Keratinocyte (primary cell): ENCODE results near the gene ANKS6. TPM values are rescaled to one million over a fixed set of nuclear protein-coding genes. Genes with fewer than 3 reads are reported as not detected.

ENCODE experiments used
- DNase-seq: peaks from one replicate; pipeline ENCODE4 v3.0.0-alpha.2; 2011; ENCODE audit warnings: low read depth, missing footprints, low spot score
- FAIRE-seq: peaks from 2 replicates; lab custom pipeline; 2011; peaks lifted over from hg19 to GRCh38; lab: Jason Lieb, UNC
- H2AFZ ChIP-seq: 2 replicates; pipeline ENCODE4 v1.6.0; 2012; ENCODE audit warnings: low read length, control low read depth, inconsistent platforms; ENCODE audit not compliant: control insufficient read depth
- H3K27ac ChIP-seq: 2 replicates; pipeline ENCODE4 v1.5.1; 2011; ENCODE audit warnings: low read length; ENCODE audit not compliant: control insufficient read depth, insufficient read depth
- H3K27me3 ChIP-seq: 3 replicates; pipeline ENCODE4 v1.6.0; 2011; ENCODE audit warnings: low read length; ENCODE audit not compliant: control insufficient read depth, insufficient read depth; ENCODE audit errors: extremely low read depth
- H3K36me3 ChIP-seq, 2 experiments: 2 replicates in 1 of 2; 3 replicates in 1 of 2; pipeline ENCODE4 v1.5.1; 2011; ENCODE audit warnings: low read length in 2 of 2, mild to moderate bottlenecking in 1 of 2; ENCODE audit not compliant: control insufficient read depth in 2 of 2, insufficient read depth in 2 of 2; ENCODE audit errors: extremely low read depth in 1 of 2
- H3K4me1 ChIP-seq: 3 replicates; pipeline ENCODE4 v1.5.1; 2011; ENCODE audit warnings: low read length; ENCODE audit not compliant: control insufficient read depth, insufficient read depth; ENCODE audit errors: extremely low read depth
- H3K4me2 ChIP-seq: 3 replicates; pipeline ENCODE4 v1.6.0; 2011; ENCODE audit warnings: low read depth, low read length; ENCODE audit not compliant: control insufficient read depth, insufficient read depth; ENCODE audit errors: extremely low read depth
- H3K4me3 ChIP-seq, 3 experiments: fragments of 200-600 bp in 1 of 3; sonication (generic) in 1 of 3; 2 replicates in 2 of 3; 3 replicates in 1 of 3; pipeline ENCODE4 v1.5.1; 2011 to 2016; ENCODE audit warnings: low read length in 3 of 3, mild to moderate bottlenecking in 3 of 3, control low read depth in 2 of 3, inconsistent platforms in 1 of 3, low read depth in 1 of 3, mixed read lengths in 1 of 3, mixed run types in 1 of 3, moderate library complexity in 1 of 3; ENCODE audit not compliant: control insufficient read depth in 2 of 3, insufficient read depth in 2 of 3; ENCODE audit errors: extremely low read depth in 1 of 3
- H3K79me2 ChIP-seq: 2 replicates; pipeline ENCODE4 v1.6.0; 2012; ENCODE audit warnings: low read length; ENCODE audit not compliant: control insufficient read depth, insufficient read depth
- H3K9ac ChIP-seq: 3 replicates; pipeline ENCODE4 v1.6.0; 2011; ENCODE audit warnings: low read length; ENCODE audit not compliant: control insufficient read depth, insufficient read depth; ENCODE audit errors: extremely low read depth
- H3K9me1 ChIP-seq: 3 replicates; pipeline ENCODE4 v1.6.0; 2011; ENCODE audit warnings: low read length; ENCODE audit not compliant: control insufficient read depth, insufficient read depth; ENCODE audit errors: extremely low read depth
- H3K9me3 ChIP-seq: 2 replicates; pipeline ENCODE4 v1.5.1; 2012; ENCODE audit warnings: low read depth, low read length; ENCODE audit not compliant: control insufficient read depth
- H4K20me1 ChIP-seq: 3 replicates; pipeline ENCODE4 v1.6.0; 2011; ENCODE audit warnings: low read length; ENCODE audit not compliant: control insufficient read depth, insufficient read depth; ENCODE audit errors: extremely low read depth
- CTCF ChIP-seq, 3 experiments: IDR thresholded peaks in 1 of 3; conservative IDR thresholded peaks in 1 of 3; optimal IDR thresholded peaks in 1 of 3; 2 replicates in 2 of 3; 3 replicates in 1 of 3; pipeline versions ENCODE3 to v1.5.1; 2011; ENCODE audit warnings: low read length in 3 of 3, mild to moderate bottlenecking in 3 of 3, moderate library complexity in 2 of 3, control low read depth in 1 of 3, inconsistent platforms in 1 of 3; ENCODE audit not compliant: insufficient read depth in 2 of 3; ENCODE audit errors: extremely low read depth in 1 of 3
- EZH2 ChIP-seq: IDR thresholded peaks from one replicate; pipeline ENCODE4 v1.6.1; 2012; ENCODE audit warnings: inconsistent platforms, mild to moderate bottlenecking, low read length, moderate library complexity
- dilution Hi-C: fragments of 300-500 bp; cut with MboI; formaldehyde crosslinking; loops from one replicate; pipeline ENCODE4 v1.7.0; 2020; ENCODE audit warnings: low sequenced_read_pairs; ENCODE audit not compliant: extremely low pct_ligation_motif_present
- polyA plus RNA-seq, 5 experiments: library from polyadenylated mRNA; depleted of rRNA in 3 of 5; stranded (reverse) in 3 of 5; stranded (forward) in 1 of 5; unstranded in 1 of 5; fragments of >200 nt; gene quantifications; 1 replicate in 1 of 5; 2 replicates in 3 of 5; 3 replicates in 1 of 5; pipeline versions ENCODE4 v1.2.1 to v1.2.3, GENCODE V29; 2011 to 2012; ENCODE audit warnings: missing spikeins in 2 of 5, low read depth in 1 of 5, low replicate concordance in 1 of 5

ANKS6 gene
- polyA plus RNA-seq, 1 donor (not counting 4 experiments of a cell fraction or from before 2014, with no cell fraction given) = 13.5 TPM

- dilution Hi-C loops = no loop called here
- FAIRE-seq = no peak
- H3K4me2 ChIP-seq = peak overlapping the region; percentile 83
- TF ChIP-seq CTCF (optimal IDR thresholded peaks at IDR 0.05 in 1 of 3, IDR thresholded peaks at IDR 0.05 in 1 of 3, conservative IDR thresholded peaks at IDR 0.05 in 1 of 3; ENCODE audit: extremely low read depth in 1 of 3, insufficient read depth in 2 of 3, low read length in 3 of 3) (no peak), EZH2 (no peak)
- H3K9me3 ChIP-seq = no peaks in the 10 kb centered on the region
- H4K20me1 ChIP-seq = no peaks in the 10 kb centered on the region
- H3K4me1 ChIP-seq = peaks cover 34% of the 10 kb centered on the region
- H3K27ac ChIP-seq = no peak overlapping the region
- DNase-seq = no peak
- H3K79me2 ChIP-seq = no peaks in the 10 kb centered on the region
- H2AFZ ChIP-seq = no peak overlapping the region
- H3K9me1 ChIP-seq = no peaks in the 10 kb centered on the region
- peak overlapping the region in 2 of 3 experiments; percentile 75 for H3K4me3 ChIP-seq
- no peaks in the 10 kb centered on the region for H3K36me3 ChIP-seq
- peak overlapping the region; percentile 47 for H3K9ac ChIP-seq
- no peaks in the 10 kb centered on the region for H3K27me3 ChIP-seq
These were observed 12.1 kb upstream of the ANKS6 start for GRCh38 chr9:98808411-98808815.

GRCh38 chr9:98807814-98808195 is 11.4 kb upstream of the ANKS6 start:
- peak overlapping the region; percentile 47 for H3K9ac ChIP-seq
- no peaks in the 10 kb centered on the region for H3K9me3 ChIP-seq
- H3K27ac ChIP-seq = no peak overlapping the region
- H4K20me1 ChIP-seq = no peaks in the 10 kb centered on the region
- dilution Hi-C loops = no loop called here
- H2AFZ ChIP-seq = peak overlapping the region; percentile 27
- TF ChIP-seq CTCF (optimal IDR thresholded peaks at IDR 0.05 in 1 of 3, IDR thresholded peaks at IDR 0.05 in 1 of 3, conservative IDR thresholded peaks at IDR 0.05 in 1 of 3; ENCODE audit: extremely low read depth in 1 of 3, insufficient read depth in 2 of 3, low read length in 3 of 3) = no peak
- TF ChIP-seq EZH2 = no peak
- no peaks in the 10 kb centered on the region for H3K9me1 ChIP-seq
- H3K79me2 ChIP-seq = no peaks in the 10 kb centered on the region
- peaks cover 34% of the 10 kb centered on the region for H3K4me1 ChIP-seq
- no peaks in the 10 kb centered on the region for H3K36me3 ChIP-seq
- FAIRE-seq (no peak), DNase-seq (no peak)
- H3K27me3 ChIP-seq = no peaks in the 10 kb centered on the region
- H3K4me3 ChIP-seq = peak overlapping the region; percentile 37 to 75 (median 75)
- H3K4me2 ChIP-seq = peak overlapping the region; percentile 83
